OCI-M2 (cell line): ENCODE measurements around the gene TMEM184C.

Experiments used
- DNase-seq: peaks from one replicate; lab custom pipeline; 2025; ENCODE audit not compliant: unreplicated experiment; lab: John Stamatoyannopoulos, UW

TMEM184C gene

GRCh38 chr4:147648656-147649055 is 31.5 kb downstream of the TMEM184C start:
- no peak for DNase-seq

GRCh38 chr4:147651563-147651962 is 34.4 kb downstream of the TMEM184C start:
- DNase-seq = no peak

GRCh38 chr4:147655639-147656038 is 38.4 kb downstream of the TMEM184C start:
- no peak for DNase-seq

- DNase-seq = no peak
Observed at GRCh38 chr4:147658501-147658900, 41.3 kb downstream of the TMEM184C start.

- no peak for DNase-seq
Observed at GRCh38 chr4:147674073-147674472, 56.9 kb downstream of the TMEM184C start.

- DNase-seq = no peak
Observed at GRCh38 chr4:147674496-147674895, 57.3 kb downstream of the TMEM184C start.

GRCh38 chr4:147678106-147678505 is 60.9 kb downstream of the TMEM184C start:
- DNase-seq = no peak

GRCh38 chr4:147678796-147679549 is 61.8 kb downstream of the TMEM184C start:
- no peak for DNase-seq

- no peak for DNase-seq
Observed at GRCh38 chr4:147682755-147683154, 65.6 kb downstream of the TMEM184C start.

GRCh38 chr4:147683188-147683591 is 66.0 kb downstream of the TMEM184C start:
- DNase-seq = no peak

GRCh38 chr4:147683717-147684700 is 66.8 kb downstream of the TMEM184C start, which contains the start of gene PRMT9:
PRMT9 (minus strand) TSS chr4:147684163; CDS start chr4:147683987, 176 bp downstream.
- DNase-seq = peak; percentile 53

- no peak for DNase-seq
Observed at GRCh38 chr4:147689067-147689466, 71.9 kb downstream of the TMEM184C start.

GRCh38 chr4:147691820-147692219 is 74.6 kb downstream of the TMEM184C start:
- no peak for DNase-seq

- no peak for DNase-seq
Observed at GRCh38 chr4:147693218-147693617, 76.0 kb downstream of the TMEM184C start.

GRCh38 chr4:147696866-147697265 is 79.7 kb downstream of the TMEM184C start:
- no peak for DNase-seq

GRCh38 chr4:147704846-147705245 is 87.6 kb downstream of the TMEM184C start:
- DNase-seq = no peak

GRCh38 chr4:147707892-147708672 is 90.9 kb downstream of the TMEM184C start:
- DNase-seq = no peak

GRCh38 chr4:147709999-147710398 is 92.8 kb downstream of the TMEM184C start:
- DNase-seq = no peak

- no peak for DNase-seq
Observed at GRCh38 chr4:147714575-147715401, 97.6 kb downstream of the TMEM184C start.

GRCh38 chr4:147717878-147718277 is 100.7 kb downstream of the TMEM184C start:
- DNase-seq = no peak
